Measurements from ENCODE around the gene GOSR1.
"Not testable (repeated sequence)": the region's sequence is repeated elsewhere in the genome, so short reads cannot be mapped to it uniquely, and the experiment has no call there.

Gene GOSR1

GRCh38 chr17:30549181-30549580 lies 72.0 kb downstream of the GOSR1 start:
- not testable (repeated sequence) for DNase-seq

- DNase-seq: no peak
These were observed 72.8 kb downstream of the GOSR1 start for GRCh38 chr17:30549864-30550511.

GRCh38 chr17:30550512-30551273 lies 73.5 kb downstream of the GOSR1 start:
- no peak for DNase-seq

- not testable (repeated sequence) for DNase-seq
These were observed 74.2 kb downstream of the GOSR1 start for GRCh38 chr17:30551274-30551995.

GRCh38 chr17:30551996-30552339 lies 74.8 kb downstream of the GOSR1 start:
- DNase-seq: no peak

- DNase-seq: no peak
These were observed 75.9 kb downstream of the GOSR1 start for GRCh38 chr17:30552994-30553566.

- DNase-seq: not testable (repeated sequence)
These were observed 76.7 kb downstream of the GOSR1 start for GRCh38 chr17:30553823-30554440.

- no peak for DNase-seq
These were observed 77.9 kb downstream of the GOSR1 start for GRCh38 chr17:30554839-30555751.

GRCh38 chr17:30555942-30556341 lies 78.7 kb downstream of the GOSR1 start:
- DNase-seq: no peak

- no peak for DNase-seq
These were observed 79.4 kb downstream of the GOSR1 start for GRCh38 chr17:30556374-30557332.

- DNase-seq: no peak
These were observed 80.9 kb downstream of the GOSR1 start for GRCh38 chr17:30557916-30558685.

GRCh38 chr17:30558686-30559545 lies 81.7 kb downstream of the GOSR1 start:
- DNase-seq: no peak

- no peak for DNase-seq
These were observed 82.4 kb downstream of the GOSR1 start for GRCh38 chr17:30559656-30560055.

- DNase-seq: not testable (repeated sequence)
These were observed 83.2 kb downstream of the GOSR1 start for GRCh38 chr17:30560117-30561026.

- DNase-seq: not testable (repeated sequence)
These were observed 84.6 kb downstream of the GOSR1 start for GRCh38 chr17:30561766-30562165.

GRCh38 chr17:30563131-30563904 lies 86.1 kb downstream of the GOSR1 start:
- DNase-seq: not testable (repeated sequence)

GRCh38 chr17:30563905-30564390 lies 86.7 kb downstream of the GOSR1 start:
- DNase-seq: not testable (repeated sequence)

Data from left hindlimb (tissue), 1 donor.